OCI-LY3 (cell line): ENCODE data around the gene DENND11.

Experiments
- EZH2phosphoT487 ChIP-seq: fragments of 200-600 bp; shearing (Covaris generic); IDR thresholded peaks from 2 replicates; pipeline ENCODE4 v1.6.1; 2018; ENCODE audit warnings: antibody characterized with exemption, mixed run types, low read depth
- TF ChIP-seq, protein P1 (sequence below): fragments of 200-600, 300-600 bp; sonication (generic); IDR thresholded peaks from 2 replicates; pipeline ENCODE4 v1.5.1; 2014; ENCODE audit warnings: antibody characterized with exemption, low read length, low read depth

GRCh38 chr7:141708351-141708750 is 6.4 kb upstream of the DENND11 start, which contains the start of gene WEE2:
- TF ChIP-seq, protein P1, sequence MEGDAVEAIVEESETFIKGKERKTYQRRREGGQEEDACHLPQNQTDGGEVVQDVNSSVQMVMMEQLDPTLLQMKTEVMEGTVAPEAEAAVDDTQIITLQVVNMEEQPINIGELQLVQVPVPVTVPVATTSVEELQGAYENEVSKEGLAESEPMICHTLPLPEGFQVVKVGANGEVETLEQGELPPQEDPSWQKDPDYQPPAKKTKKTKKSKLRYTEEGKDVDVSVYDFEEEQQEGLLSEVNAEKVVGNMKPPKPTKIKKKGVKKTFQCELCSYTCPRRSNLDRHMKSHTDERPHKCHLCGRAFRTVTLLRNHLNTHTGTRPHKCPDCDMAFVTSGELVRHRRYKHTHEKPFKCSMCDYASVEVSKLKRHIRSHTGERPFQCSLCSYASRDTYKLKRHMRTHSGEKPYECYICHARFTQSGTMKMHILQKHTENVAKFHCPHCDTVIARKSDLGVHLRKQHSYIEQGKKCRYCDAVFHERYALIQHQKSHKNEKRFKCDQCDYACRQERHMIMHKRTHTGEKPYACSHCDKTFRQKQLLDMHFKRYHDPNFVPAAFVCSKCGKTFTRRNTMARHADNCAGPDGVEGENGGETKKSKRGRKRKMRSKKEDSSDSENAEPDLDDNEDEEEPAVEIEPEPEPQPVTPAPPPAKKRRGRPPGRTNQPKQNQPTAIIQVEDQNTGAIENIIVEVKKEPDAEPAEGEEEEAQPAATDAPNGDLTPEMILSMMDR = no peak
- TF ChIP-seq EZH2phosphoT487 = no peak
